ENCODE results near the gene PADI4.

DNA sequence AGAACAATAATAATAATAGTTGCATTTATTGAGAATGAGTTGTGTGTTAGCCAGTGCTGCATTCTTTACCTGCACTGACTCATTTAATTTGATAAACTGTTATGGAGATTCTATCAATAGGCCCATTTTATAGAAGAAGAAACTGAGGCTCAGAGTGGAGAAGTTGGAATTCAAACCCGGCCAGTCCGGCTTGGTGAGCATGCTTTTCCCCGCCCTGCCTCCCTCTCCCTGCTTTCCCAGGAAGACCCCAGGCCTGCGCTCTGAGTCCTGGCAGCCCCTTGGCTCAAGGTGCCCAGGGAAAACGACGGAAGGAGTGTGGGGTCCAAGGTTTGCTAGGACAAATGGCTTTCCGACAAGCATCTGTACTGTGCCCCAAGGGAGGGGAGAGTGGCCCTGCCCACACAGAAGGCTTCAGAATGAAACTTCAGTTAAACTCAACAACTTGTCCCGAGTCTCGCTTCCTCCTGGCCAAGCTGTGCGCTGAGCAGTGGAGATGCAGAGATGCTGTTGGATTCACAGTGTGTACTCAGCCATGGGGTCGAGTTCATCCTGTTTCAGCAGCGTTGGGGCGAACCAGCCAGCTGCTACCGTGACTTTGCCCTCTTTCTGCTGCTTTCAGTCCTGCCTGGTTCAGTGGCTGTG lies 40.7 kb downstream of the PADI4 start:
- TF ChIP-seq TAF1 (IDR thresholded peaks at IDR 0.05; ENCODE audit: low read depth, low read length) (no peak), POLR2AphosphoS5 (IDR thresholded peaks at IDR 0.05; ENCODE audit: low read depth, low read length) (no peak), POU2F2 (IDR thresholded peaks at IDR 0.05; ENCODE audit: low read depth, low read length) (no peak)

All from GM12891 (cell line).